GM19463 (cell line): ENCODE measurements around the gene SERPINE3.
A peak's percentile ranks its signal among the peaks of the same experiment; 100 is the strongest.

Experiments
- ATAC-seq: cut with Tn5 transposase; IDR thresholded peaks from one replicate; pipeline ENCODE4 v1.9.1; 2021; ENCODE audit warnings: mild to moderate bottlenecking, moderate library complexity; ENCODE audit not compliant: unreplicated experiment

SERPINE3 gene

DNA sequence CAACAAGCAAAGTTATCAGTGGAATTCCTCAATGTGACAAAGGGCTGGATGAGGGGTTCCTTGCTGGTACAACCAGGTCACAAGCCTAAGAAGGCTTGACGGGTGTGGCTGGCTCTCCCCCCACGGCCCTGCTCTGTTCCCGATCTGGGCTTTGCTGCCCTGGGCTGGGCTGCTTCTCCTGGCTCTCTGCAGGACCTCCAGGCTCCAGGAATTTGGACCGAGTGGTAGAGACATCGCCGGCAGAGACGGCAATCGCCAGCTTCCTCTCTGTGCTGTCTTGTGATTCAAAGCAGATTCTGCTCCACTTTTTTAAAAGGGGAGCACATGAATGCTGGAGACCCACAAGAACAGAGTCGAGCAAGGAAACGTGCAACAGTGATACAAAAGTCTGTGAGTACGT lies at the start of gene SERPINE3:
TSS of gene SERPINE3 (plus strand) at position 338 of the 400 bp plus-strand sequence. CDS start 1,401 bp downstream, outside the sequence.
- ATAC-seq = no peak

DNA sequence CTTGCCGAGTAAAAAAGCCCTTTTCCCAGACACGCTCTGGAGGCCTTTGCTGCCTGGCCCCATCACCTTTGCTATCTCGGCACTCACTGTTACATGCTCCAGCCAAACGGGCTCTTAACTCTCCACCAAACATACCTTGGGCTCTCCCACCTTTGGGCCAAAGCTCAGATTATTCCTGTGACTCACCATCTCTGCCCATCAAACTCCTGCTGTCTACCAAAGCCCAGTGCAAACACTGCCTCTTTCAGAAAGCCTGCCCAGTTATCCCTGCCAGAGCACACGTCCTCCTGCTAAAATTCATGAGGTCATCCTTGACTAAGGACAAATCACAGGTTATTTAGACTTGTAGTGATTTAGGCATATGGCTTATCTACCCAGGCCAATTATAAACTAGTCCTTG lies 48.1 kb upstream of the SERPINE3 start:
- ATAC-seq = no peak

DNA sequence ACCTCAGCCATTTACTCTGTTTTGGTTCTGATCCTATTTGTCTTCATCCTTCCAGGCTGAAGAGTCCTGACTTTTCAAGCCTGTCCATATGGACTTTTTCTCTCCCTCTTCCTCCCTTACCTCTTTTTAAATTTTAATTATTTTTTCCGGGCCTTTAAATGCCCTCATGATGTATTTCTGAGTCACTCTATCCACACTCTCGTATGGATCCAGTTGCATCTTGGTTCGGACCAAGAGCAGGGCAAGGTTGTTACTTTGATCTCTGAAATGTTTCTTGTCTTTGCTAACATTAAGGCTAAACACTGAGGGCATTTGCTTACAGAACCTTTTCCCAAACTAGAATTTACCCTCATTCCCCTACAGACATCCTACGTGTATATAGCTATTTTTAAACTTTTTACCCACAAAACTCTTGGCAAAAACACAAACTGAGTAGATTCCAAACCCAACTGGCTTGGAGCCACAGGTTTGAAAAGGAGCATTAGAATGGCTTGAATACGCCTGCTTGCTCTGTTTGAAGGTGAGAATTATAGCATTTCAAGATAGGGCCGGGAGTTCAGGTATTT lies 47.4 kb upstream of the SERPINE3 start:
- ATAC-seq = no peak

DNA sequence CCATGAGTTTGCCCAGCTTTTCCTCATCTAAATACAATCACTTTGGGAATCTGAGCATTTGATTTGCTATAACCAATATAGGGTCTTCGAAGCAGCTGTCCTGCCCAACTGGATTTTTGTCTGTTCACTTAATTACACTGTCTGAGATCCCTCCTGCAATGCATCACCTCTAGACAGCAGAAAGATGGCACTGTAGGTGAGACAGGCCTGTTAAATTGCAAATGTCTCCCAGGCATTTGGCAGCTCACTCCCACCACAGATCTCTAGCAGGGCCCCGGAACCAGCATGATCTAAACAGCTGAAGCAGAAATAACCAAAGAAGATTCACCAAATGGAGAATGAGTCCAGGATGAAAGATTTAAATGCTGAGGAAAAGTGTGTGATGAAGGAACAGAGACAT lies 41.9 kb upstream of the SERPINE3 start:
- ATAC-seq = no peak

DNA sequence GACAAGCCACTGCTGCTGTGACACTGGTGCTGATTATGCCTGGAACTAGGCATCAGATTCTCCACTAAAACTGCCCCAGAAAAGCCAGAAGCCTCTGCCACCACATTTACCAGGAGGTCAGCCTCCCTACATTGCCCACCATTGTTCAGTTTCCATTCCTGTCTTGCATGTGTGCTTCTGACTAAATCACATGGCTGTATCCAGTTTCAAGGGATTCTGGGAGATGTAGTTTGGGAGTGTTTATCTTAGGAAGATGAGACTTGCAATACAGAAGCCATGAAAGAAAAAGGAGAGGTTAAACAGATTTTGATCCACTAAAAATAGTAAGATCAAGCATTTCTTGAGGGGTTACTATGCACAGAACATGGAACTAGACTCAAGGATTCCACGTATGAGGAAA lies 40.7 kb upstream of the SERPINE3 start:
- no peak for ATAC-seq

DNA sequence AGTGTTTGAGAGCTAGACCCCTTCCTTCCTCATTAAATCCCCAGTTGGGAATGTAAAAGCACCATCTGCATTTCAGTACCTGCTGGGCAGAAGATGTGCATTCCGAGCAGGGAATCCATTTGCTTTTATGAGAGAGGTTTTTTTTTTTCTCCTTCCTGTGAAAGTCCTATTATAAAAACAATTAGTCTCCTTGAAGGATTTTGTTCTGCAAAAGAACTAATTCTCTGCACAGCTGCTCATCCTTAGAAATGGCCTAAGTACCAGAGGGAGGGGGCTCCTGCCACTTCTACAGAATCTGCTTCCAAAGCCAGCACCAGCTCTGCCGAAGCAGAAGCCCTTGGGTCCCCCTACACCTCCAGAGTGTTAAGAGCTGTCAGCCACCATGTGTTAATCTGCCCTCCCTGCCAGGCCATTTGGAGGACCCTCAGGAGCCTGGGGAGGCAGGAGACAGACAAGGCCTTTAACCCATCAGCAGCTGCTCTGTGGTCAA lies 36.4 kb upstream of the SERPINE3 start:
- ATAC-seq = no peak

DNA sequence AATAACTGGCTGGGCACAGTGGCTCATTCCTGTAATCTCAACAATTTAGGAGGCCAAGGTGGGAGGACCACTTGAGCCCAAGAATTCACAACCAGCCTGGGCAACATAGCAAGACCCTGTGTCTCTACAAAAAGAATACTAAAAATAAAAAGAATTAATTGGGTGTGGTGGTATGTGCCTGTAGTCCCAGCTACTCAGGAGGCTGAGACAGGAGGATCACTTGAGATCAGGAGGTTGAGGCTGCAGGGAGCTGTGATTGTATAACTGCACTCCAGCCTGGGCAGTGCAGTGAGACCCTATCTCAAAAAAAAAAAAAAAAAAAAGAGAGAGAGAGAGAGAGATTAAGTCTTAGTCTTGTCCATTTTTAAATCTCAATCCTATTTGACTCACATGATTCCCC lies 35.6 kb upstream of the SERPINE3 start:
- no peak for ATAC-seq

DNA sequence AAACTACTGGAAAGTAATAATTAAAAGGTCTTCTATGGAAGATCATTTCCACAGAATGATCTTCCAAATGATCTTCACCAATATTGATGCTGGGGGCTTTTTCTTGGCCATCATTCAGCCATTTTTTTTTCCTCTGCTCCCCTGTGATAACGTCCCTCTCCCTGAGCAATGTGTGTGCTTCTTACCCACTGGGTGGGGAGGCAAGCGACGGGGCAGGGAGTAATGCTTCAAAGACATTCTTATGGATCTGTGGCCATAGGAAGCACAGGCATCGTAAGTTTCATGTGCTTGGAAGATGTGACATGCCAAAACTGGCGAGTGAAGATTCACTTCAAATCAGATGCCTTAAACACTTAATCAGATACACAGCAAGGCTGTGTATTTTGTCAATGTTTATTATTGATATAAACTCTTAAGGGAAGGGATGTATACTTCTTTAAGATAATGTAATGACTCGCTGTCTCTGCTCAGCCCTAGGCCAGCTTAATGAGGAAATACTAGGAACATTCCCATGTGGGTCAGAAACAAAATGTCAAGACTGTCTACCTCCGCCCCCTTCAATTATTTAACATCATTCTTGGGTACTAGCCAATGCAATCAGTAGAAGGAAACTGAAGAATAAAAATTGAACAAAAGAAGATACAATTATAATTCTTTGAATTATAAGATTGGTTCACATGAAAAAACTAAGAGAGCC lies 34.1 kb upstream of the SERPINE3 start:
- ATAC-seq = no peak

DNA sequence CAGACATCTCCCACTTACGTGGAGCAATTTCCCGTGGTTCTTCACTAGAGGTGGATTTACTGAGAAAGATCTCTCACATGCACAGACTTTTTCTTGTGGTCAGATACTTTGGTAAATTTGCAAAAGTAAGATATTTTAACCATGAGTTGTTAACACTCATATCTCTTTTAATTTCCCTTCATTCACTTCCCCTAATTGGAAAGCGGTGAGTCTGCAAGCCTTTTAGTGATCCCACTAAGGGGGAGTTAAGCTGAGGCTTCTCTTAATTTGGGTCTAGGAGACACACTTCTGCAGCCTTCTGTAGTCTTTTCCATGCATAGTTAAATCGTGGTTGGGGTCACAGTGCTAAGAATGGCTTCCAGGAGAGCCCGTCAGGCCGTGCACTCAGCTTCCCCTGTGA lies 30.7 kb upstream of the SERPINE3 start:
- no peak for ATAC-seq

DNA sequence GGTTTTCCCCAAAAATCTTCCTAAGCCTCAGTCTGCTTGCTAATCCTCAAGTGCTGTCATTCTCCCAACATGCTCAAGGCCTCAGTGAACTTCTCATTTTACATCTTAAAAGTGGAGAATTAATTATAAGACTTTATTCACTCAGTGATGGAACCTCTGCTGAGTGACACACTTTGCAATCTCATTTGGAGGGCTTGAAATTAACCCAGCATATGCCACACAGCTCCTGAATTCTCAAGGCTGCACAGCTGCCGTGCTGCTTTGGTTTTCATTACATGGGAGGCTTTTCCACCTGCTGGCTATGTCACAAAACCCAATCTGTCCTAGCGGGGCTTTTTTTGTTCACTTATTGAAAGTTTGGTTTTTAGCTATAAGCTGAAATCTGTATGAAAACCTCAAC lies 28.3 kb upstream of the SERPINE3 start:
- ATAC-seq = no peak

DNA sequence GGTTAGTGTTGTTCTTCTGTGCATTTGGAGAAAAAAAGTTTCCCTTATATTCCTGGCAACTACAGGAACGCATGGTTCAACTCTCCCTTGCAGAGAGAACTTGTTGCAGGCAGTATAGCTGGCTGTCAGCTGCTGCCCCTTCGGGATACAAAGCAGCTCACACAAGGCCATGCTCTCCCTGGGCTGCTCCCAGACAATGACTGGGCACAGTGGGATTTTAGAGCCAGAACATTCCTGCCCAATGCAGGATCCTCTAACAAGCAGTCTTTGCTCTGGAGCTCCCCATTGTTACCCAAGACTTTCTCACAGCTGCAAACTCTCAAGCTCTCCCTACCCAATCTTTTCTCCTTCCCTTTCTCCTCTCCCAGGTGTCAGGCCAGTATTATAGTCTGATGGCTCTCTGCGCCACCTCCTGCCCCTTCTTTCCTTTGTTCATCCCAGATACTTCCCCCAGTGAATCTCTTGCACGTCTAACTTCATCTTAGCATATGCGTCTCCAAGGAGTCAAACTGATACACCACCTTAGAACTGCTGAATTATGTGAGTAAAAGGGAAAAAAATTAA lies 27.5 kb upstream of the SERPINE3 start:
- ATAC-seq = no peak

DNA sequence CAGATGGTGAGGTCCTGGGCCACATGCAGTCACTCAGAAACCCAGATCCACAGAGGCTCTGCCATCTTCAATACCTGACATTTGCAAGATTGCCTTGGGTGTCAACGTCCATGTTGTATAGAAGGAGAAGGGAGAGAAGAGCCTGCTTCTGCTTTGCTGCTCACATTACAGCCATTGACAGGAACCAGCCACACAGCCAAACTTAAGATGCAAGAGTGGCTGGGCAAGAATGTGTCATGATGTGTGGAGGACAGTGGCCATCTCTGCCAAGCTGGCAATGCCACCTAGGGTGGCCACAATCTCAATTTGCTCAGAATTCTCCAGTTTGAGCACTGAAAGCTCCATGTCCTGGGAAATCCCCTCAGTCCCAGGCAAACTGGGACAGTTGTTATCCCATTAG lies 25.9 kb upstream of the SERPINE3 start:
- no peak for ATAC-seq

DNA sequence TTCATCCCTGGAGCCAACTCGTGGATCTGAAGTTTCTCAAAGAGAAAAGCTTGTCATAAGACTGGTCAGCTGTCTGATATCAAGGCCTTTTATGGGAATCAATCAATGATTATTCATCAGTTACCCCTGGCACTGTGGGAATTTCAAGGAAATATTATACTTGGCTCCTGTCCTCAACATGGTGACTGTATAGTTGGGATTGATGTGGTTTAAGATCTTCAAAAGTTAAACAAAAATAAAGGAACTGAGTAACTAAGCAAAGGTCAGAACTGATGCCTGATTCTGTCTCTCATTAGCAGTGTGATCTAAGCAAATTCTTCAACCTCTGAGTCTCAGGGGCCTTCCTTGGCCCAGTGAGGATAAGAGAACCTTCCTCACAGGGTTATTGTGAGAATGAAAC lies 22.2 kb upstream of the SERPINE3 start:
- no peak for ATAC-seq

DNA sequence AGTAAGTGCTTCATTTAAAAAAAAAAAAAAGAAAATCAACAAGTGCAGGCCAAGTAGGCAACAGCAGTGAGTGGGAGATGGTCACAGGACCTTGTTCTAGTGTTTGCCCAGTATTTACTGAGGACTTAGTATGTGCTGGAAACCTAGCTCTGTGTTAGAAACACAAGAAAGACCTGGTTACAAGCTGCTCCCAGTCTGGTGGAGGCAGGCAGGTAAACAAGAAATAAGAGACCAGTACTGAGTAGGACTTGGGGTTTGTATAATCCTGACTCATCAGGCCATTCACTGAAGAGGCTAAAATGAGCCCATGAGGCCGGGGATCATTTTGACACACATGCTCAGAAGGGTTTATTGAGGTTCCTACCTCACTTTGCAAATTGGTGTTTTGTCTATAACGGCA lies 21.5 kb upstream of the SERPINE3 start:
- ATAC-seq = no peak

DNA sequence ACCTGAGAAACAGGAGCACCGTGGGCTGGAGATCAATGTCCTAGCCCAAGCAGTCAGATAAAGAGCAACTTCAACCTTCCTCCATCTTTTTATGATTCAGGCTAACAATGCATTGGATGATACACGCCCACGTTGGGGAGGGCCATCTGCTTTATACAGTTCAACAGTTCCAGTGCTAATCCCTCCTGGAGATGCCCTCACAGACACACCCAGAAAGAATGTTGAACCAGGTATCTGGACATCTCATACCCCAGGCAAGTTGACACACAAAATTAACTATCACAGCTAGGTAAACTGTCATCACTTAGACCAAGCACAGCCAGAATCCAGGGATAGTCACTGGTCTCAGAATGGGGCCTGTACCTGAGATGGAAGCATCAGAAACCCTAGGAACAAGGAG lies 20.6 kb upstream of the SERPINE3 start:
- no peak for ATAC-seq

DNA sequence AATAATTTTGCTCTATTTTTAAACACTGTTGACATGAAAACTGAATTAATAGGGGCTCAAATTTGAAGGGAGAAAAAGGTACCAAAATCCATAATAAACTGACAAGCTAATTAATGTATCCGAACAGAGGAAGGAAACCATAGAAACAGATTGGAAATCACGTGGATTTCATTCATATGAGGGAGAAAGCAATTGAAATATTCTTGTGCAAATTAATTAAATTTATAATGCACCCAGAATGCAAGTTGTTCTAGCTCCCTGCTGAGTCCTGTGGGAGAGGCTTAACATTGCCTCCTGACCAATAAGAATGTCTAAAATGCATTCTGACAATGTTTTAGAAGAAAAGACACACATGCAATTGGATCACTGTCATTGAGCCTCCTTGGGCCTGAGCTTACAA lies 17.7 kb upstream of the SERPINE3 start:
- ATAC-seq = no peak

DNA sequence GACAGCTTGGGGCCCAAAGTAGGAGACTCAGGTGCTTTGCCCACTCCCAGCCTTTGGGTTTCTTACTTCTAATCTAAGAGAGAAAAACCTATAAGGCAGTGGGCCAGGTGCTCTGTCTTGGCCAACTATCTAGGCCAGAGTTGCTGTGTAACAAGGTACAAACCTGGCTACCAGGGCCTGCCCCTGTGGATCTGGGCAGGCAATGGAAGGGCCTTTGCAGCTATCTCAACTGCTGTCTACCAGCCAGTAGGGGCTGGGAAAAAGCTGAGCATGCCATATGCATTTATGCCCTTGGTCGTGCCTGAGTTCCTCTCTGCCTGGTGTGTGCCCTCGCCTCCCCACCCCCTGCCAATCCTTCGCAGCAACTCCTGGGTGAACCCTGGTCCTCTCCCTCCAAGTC lies 16.7 kb upstream of the SERPINE3 start:
- ATAC-seq = no peak

DNA sequence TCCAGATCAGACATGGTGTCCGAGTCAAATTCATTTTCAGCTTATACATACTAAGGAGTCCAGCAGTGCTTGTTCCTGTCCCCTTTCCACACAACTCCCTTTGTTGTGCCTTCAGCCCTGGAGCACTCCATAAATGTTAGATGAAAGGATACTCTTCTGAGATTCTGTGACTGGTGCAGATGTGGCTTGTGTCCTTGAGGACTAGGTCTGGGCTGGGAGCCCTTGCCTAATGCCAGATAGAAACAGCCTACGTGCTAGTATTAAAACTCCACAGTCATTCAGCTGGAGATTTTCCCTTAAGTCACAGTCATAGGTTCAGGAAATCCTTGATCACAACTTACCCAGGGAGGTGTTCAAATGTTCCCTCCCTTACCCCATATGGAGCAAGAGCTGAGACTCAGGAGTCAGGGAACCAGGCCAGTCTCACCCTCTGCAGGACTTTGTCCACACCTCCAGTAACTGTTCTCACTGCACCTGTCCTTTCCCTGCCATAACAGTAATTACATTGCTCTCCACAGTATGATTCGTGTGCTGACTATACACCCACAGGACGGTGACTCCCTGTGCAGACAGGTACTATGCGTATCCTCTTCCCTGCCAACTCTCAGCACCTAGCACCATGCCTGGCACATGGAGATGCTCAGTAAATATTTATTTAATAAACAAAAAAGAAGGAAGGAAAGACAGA lies 15.5 kb upstream of the SERPINE3 start:
- no peak for ATAC-seq

DNA sequence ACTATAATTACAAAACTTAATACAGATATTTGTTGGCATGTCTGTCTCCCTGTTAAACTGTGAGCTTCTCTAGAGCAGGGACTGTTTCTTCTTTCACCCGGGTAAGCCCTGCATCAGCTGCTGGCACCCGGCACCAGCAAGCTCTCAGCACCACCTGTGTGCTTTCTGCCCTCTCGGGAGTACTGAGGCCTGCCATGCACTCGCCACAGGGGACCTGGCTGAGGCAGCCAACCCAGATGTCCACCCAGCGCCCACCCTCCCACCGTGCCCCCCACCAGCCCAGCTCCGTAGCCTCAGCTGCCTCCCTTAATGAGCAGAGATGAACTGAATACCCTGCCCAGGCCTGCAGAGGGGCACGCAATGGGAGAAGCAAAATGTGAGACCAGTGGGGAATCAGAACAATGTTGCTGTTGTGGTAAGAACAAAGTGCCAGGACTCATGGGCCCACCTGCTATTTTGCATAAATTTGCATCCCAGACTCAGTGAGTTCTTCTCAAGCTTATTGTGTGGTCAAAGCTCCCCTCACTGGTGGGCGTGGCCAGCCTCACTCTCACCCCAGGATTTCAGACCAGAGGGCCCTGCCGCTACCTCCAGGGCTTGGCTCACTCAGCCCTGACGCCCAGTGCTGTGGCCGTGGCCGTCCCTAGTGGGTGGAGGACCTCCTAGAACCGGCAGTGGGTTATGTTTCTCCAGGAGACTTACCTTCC lies 14.6 kb upstream of the SERPINE3 start:
- ATAC-seq = peak; percentile 81

DNA sequence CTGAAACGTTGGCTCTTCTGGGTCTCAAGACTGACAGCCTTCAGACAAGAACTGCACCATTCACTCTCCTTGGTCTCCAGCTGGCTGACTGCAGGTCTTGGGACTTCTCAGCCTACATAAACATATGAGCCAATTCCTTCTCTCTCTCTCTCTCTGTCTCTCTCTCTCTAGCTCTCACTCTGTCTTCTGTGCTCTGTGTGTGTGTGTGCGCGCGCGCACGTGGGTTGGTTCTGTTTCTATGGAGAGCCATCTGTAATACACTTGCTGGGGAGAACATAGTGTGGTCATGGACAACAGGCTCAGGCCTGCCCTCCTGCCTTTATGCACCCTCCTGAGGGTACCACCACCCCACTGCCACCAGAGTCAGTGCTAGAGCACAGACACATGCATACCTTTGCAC lies 13.7 kb upstream of the SERPINE3 start:
- no peak for ATAC-seq

DNA sequence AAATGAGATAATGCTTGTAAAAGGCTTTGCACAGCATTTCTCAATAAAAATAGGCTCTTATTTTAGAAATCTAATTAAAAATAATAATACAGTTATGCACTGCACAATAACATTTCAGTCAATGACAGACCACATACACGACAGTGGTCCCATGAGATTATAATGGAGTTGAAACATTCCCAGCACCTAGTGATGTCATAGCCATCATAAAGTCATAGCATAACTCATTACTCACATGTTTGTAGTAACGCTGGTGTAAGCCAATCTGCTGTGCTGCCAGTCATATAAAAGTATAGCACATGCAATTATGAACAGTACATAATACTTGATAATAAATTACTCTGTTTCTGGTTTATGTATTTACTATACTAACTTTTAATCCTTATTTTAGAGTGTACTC lies 12.7 kb upstream of the SERPINE3 start:
- ATAC-seq = no peak
